Left ventricle myocardium inferior (tissue), 1 donor: Measurements from ENCODE around the gene VARS1. TPM values are rescaled to one million over a fixed set of nuclear protein-coding genes. Genes with fewer than 3 reads are reported as not detected.
"Not testable (repeated sequence)": the region's sequence is repeated elsewhere in the genome, so short reads cannot be mapped to it uniquely, and the experiment has no call there.

Experiments used
- DNase-seq: peaks from one replicate; pipeline ENCODE4 v3.0.0-alpha.2; 2020
- H3K27ac ChIP-seq: fragments of 200-600 bp; replicated peaks from 2 replicates; pipeline ENCODE4 v1.8.0; 2021
- H3K27me3 ChIP-seq: fragments of 200-600 bp; 2 replicates; pipeline ENCODE4 v1.8.0; 2021; ENCODE audit warnings: low read depth
- H3K36me3 ChIP-seq: fragments of 200-600 bp; 2 replicates; pipeline ENCODE4 v1.8.0; 2021
- H3K4me1 ChIP-seq: fragments of 200-600 bp; 2 replicates; pipeline ENCODE4 v1.8.0; 2021
- H3K4me3 ChIP-seq: fragments of 200-600 bp; 2 replicates; pipeline ENCODE4 v1.8.0; 2021; ENCODE audit warnings: mild to moderate bottlenecking, moderate library complexity
- H3K9me3 ChIP-seq: fragments of 200-600 bp; replicated peaks from 2 replicates; pipeline ENCODE4 v1.8.0; 2021
- intact Hi-C: fragments of 100-400 bp; cut with micrococcal nuclease; formaldehyde crosslinking; loops from one replicate; pipeline ENCODE4 v1.11.0; 2022
- total RNA-seq: library from RNA; stranded (reverse); fragmentation: NEBNext Ultra II Directional; extraction: Animal tissue kit (Norgen Biotek cat#: 25700); gene quantifications from one replicate; pipeline ENCODE4 v1.2.1, GENCODE V29; 2021
- TF ChIP-seq, protein P1 (sequence below): fragments of 200-600 bp; IDR thresholded peaks from 2 replicates; pipeline ENCODE4 v1.8.0; 2021; ENCODE audit warnings: antibody characterized with exemption, mild to moderate bottlenecking, borderline replicate concordance
- donor health status: DM: no; HTN: yes; CAD: no; lungs with severe emphysema.

Gene VARS1
- total RNA-seq, 1 donor from 2014 or later, result 20.0 TPM

DNA sequence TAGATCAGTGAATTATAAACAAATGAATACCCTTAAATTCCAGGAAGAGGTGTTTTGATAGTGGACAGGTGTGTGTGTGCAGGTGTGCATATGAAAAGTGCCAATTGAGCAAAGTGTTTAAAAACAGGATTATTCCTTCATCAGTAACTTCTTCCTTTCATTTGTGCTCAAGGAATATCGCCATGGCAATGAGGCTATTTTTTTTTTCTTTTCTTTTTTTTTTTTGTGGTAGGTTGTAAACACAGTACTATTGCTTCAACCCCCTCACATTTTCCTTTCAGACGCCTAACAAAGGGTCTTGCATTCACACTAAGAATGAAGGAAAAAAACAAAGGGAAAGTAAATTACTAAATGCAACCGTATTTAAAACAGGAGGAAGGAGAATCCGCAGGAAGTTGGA is 30.0 kb upstream of the VARS1 start:
- H3K4me1 ChIP-seq, result peaks cover 55% of the 10 kb centered on the region
- intact Hi-C loops, result no loop called here
- peak overlapping the region; percentile 99 for H3K27ac ChIP-seq

DNA sequence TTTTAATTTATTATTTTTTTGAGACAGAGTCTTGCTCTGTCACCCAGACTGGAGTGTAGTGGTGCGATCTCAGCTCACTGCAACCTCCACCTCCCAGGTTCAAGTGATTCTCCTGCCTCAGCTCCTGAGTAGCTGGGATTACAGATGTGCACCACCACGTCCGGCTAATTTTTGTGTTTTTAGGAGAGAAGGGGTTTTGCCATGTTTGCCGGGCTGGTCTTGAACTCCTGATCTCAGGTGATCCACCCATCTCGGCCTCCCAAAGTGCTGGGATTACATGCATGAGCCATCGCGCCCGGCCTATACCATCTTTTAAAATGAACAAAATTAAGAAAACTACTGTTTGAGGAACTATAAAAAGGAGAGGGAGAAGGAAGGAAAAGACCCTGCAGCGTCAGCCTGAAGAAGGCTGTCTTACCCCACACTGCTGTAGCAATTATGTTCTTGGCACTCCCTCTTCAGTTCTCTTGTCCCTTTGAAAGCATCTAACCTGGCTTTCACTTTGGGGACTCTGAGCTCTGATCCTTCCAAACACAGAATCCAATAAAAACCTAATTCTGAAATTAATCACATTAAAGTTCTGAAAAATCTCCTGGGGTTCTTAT is 28.1 kb upstream of the VARS1 start:
- H3K27ac ChIP-seq, result peak overlapping the region; percentile 98
- H3K36me3 ChIP-seq, DNase-seq, H3K4me3 ChIP-seq, intact Hi-C loops, H3K27me3 ChIP-seq, H3K9me3 ChIP-seq: not testable (repeated sequence)
- H3K4me1 ChIP-seq, result peaks cover 66% of the 10 kb centered on the region

More for the DNA sequence above, 30.0 kb upstream of the VARS1 start:
- Histone ChIP-seq H3K36me3 (no peaks in the 10 kb centered on the region), H3K9me3 (no peaks in the 10 kb centered on the region), H3K4me3 (no peak overlapping the region), H3K27me3 (no peaks in the 10 kb centered on the region)
- DNase-seq, result no peak
- TF ChIP-seq, protein P1, sequence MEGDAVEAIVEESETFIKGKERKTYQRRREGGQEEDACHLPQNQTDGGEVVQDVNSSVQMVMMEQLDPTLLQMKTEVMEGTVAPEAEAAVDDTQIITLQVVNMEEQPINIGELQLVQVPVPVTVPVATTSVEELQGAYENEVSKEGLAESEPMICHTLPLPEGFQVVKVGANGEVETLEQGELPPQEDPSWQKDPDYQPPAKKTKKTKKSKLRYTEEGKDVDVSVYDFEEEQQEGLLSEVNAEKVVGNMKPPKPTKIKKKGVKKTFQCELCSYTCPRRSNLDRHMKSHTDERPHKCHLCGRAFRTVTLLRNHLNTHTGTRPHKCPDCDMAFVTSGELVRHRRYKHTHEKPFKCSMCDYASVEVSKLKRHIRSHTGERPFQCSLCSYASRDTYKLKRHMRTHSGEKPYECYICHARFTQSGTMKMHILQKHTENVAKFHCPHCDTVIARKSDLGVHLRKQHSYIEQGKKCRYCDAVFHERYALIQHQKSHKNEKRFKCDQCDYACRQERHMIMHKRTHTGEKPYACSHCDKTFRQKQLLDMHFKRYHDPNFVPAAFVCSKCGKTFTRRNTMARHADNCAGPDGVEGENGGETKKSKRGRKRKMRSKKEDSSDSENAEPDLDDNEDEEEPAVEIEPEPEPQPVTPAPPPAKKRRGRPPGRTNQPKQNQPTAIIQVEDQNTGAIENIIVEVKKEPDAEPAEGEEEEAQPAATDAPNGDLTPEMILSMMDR, result no peak

DNA sequence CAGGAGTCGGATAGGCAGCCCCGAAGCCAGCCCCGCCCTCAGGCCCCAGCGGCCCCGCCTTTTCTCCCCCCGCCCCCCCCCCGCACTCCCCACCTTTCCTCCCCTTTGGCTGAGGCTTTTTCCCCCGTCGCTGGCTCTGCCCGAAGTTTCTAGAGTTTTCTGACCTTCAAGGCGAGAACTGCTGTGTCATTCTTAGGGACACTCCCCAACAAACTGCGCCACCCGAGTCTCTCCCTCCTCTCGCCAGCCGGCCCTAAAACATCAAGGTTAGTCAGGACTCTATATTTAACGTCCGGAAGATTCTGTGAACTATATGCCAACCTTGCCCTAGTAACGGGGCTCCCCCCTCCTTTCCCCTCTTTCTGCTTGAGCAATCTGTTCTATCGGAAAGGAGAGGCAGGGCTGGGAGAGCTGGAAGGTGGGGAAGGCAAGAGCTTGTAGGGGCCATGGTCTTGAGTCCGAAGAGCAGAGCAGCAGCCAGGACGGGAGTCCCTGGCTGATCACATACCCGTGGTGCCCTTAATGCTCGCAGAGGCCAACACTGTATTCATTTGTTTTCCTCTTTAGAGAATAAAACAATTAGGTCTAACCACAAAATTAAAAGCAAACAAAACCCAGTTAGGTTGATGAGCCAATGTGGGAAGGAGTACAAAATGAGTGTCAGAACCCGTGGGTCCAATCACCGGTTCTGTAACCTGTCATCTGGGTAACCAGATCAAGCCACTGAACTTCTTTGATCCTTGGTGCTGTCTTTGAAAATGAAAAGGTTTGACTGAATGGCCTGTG is 26.7 kb upstream of the VARS1 start:
- intact Hi-C loops, result no loop called here
- H3K27me3 ChIP-seq, result no peaks in the 10 kb centered on the region
- H3K4me1 ChIP-seq, result peaks cover 80% of the 10 kb centered on the region

DNA sequence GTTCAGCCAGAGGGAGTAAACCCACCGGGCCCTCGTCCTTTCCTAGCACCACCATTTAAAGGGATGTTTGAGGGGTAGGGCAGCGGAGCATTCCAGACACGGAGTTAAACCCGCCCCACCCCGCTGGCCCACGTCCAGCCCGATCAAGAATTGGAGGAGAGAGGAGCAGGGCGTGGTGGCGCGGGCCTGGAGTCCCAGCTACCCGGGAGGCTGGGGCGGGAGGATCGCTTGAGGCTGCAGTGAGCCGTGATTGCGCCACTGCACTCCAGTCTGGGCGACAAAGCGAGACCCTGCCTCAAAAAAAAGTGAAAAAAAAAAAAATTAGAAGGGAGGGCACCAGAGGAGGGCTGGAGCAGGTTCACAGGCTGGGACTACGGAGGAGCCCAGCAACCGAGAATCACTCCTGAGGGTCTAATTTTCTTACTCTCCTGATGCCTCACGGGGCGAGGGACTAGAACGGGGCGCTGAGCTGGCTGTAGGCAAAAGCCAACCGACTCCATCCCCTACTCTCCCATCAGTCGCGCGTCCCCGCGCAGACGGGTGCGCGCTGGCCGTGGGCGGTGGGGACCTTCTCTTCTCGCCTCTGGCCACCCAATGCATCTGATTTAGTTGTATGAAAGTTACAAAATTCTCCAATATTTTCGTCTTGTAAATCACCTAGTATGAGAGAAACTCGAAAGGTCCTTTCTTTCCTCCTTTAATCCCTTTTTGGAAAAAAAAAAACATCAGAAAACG is 25.9 kb upstream of the VARS1 start:
- Histone ChIP-seq H3K27me3 (no peaks in the 10 kb centered on the region), H3K4me3 (peak overlapping the region; percentile 71), H3K9me3 (no peaks in the 10 kb centered on the region), H3K36me3 (no peaks in the 10 kb centered on the region), H3K27ac (peak overlapping the region; percentile 98), H3K4me1 (peaks cover 78% of the 10 kb centered on the region)
- TF ChIP-seq, protein P1, result no peak
- intact Hi-C loops, result no loop called here
- peak; percentile 81 for DNase-seq

More for the DNA sequence above, 26.7 kb upstream of the VARS1 start:
- H3K27ac ChIP-seq, result peak overlapping the region; percentile 98
- H3K36me3 ChIP-seq, result no peaks in the 10 kb centered on the region
- H3K9me3 ChIP-seq, result no peaks in the 10 kb centered on the region
- TF ChIP-seq, protein P1, result no peak
- DNase-seq, result peak; percentile 84
- peak overlapping the region; percentile 71 for H3K4me3 ChIP-seq

DNA sequence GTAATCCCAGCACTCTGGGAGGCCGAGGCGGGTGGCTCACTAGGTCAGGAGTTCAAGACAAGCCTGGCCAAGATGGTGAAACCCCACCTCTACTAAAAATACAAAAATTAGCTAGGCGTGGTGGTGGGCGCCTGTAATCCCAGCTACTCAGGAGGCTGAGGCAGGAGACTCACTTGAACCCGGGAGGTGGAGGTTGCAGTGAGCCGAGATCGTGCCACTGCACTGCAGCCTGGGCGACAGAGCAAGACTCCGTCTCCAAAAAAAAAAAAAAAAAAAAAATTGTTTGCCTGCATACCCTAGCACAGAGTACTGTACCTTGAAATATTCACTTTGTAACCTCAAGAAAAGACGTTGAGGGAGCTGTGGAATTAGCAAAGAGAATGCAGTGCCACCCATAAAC is 24.8 kb upstream of the VARS1 start:
- H3K36me3 ChIP-seq, intact Hi-C loops, DNase-seq, H3K9me3 ChIP-seq, H3K27me3 ChIP-seq: not testable (repeated sequence)
- Histone ChIP-seq H3K27ac (peak overlapping the region; percentile 98), H3K4me3 (peak overlapping the region; percentile 71), H3K4me1 (peaks cover 67% of the 10 kb centered on the region)

DNA sequence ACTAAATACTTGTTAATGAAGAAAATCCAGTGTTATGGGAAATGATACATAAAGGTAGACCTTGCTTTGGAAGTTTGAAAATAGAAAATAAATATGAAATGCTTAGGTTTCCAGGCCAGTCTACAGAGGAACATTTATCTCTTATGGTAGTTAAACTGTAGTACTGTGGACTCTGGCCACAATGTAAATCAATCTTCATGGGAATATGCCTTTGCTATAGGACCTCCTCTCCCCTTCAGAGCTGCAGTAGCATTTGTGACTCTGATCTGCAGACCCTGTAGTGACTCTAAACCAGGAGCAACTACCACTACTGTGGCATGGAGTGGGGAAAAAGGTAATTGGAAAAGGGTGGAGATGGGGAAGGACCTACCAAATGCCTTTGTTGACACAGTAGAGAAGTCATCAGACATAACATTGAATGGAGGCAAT is 24.3 kb upstream of the VARS1 start:
- intact Hi-C loops, result no loop called here
- DNase-seq, result no peak
- Histone ChIP-seq H3K36me3 (no peaks in the 10 kb centered on the region), H3K4me3 (peak overlapping the region; percentile 71), H3K4me1 (peaks cover 63% of the 10 kb centered on the region), H3K27me3 (no peaks in the 10 kb centered on the region), H3K9me3 (no peaks in the 10 kb centered on the region), H3K27ac (peak overlapping the region; percentile 98)
- TF ChIP-seq, protein P1, result no peak

DNA sequence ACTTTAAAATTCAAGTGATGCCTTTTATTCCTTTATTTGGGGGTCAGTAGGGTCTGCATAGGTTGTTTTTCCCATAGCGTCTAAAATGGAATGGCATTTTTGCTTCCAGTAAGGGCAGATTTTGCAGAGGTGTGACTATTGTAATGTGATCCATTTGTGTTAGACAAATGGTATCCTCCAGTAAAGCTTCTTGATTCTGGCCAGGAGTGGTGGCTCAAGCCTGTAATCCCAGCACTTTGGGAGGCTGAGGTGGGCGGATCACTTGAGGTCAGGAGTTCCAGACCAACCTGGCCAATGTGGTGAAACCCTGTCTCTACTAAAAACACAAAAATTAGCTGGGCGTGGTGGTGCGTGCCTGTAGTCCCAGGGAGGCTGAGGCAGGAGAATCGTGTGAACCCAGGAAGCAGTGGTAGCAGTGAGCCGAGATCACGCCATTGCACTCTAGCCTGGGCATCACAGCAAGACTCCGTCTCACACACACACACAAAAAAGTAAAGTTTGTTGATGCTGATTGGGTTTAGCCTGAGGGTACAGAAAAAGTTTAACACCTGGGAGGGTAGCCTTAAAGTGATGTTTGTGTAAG is 22.5 kb upstream of the VARS1 start:
- Histone ChIP-seq H3K27ac (peak overlapping the region; percentile 98), H3K4me1 (peaks cover 64% of the 10 kb centered on the region), H3K4me3 (peak overlapping the region; percentile 71)
- intact Hi-C loops, H3K27me3 ChIP-seq, H3K36me3 ChIP-seq, H3K9me3 ChIP-seq, DNase-seq: not testable (repeated sequence)

DNA sequence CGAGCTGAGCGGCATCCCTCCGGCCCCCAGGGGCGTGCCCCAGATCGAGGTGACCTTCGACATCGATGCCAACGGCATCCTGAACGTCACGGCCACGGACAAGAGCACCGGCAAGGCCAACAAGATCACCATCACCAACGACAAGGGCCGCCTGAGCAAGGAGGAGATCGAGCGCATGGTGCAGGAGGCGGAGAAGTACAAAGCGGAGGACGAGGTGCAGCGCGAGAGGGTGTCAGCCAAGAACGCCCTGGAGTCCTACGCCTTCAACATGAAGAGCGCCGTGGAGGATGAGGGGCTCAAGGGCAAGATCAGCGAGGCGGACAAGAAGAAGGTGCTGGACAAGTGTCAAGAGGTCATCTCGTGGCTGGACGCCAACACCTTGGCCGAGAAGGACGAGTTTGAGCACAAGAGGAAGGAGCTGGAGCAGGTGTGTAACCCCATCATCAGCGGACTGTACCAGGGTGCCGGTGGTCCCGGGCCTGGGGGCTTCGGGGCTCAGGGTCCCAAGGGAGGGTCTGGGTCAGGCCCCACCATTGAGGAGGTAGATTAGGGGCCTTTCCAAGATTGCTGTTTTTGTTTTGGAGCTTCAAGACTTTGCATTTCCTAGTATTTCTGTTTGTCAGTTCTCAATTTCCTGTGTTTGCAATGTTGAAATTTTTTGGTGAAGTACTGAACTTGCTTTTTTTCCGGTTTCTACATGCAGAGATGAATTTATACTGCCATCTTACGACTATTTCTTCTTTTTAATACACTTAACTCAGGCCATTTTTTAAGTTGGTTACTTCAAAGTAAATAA is 21.8 kb upstream of the VARS1 start:
- intact Hi-C loops, H3K9me3 ChIP-seq, H3K36me3 ChIP-seq, DNase-seq, H3K27me3 ChIP-seq: not testable (repeated sequence)
- Histone ChIP-seq H3K4me3 (peak overlapping the region; percentile 71), H3K4me1 (peaks cover 57% of the 10 kb centered on the region), H3K27ac (peak overlapping the region; percentile 98)
